IPS-18c (cell line): ENCODE results near the gene ZBTB20.

Experiments
- H3K4me3 ChIP-seq: 2 replicates; pipeline ENCODE4 v1.7.0; 2013; ENCODE audit warnings: low read depth, mild to moderate bottlenecking, low read length, moderate library complexity; ENCODE audit not compliant: insufficient read depth
- H3K9me3 ChIP-seq: one replicate; pipeline ENCODE4 v1.6.1; 2013; ENCODE audit warnings: mild to moderate bottlenecking, low read length, moderate library complexity; ENCODE audit not compliant: control insufficient read depth, insufficient read depth

Gene ZBTB20

GRCh38 chr3:114809668-114810413 lies 337.2 kb downstream of the ZBTB20 start:
- H3K9me3 ChIP-seq = no peaks in the 10 kb centered on the region
- no peak overlapping the region for H3K4me3 ChIP-seq

- Histone ChIP-seq H3K9me3 (no peaks in the 10 kb centered on the region), H3K4me3 (no peak overlapping the region)
Measured at GRCh38 chr3:114804099-114804498, 343.0 kb downstream of the ZBTB20 start.

- H3K9me3 ChIP-seq = no peaks in the 10 kb centered on the region
- H3K4me3 ChIP-seq = no peak overlapping the region
Measured at GRCh38 chr3:114803042-114803695, 343.9 kb downstream of the ZBTB20 start.

GRCh38 chr3:114800272-114801031 lies 346.6 kb downstream of the ZBTB20 start:
- H3K4me3 ChIP-seq = no peak overlapping the region
- H3K9me3 ChIP-seq = no peaks in the 10 kb centered on the region

GRCh38 chr3:114799816-114800215 lies 347.3 kb downstream of the ZBTB20 start:
- H3K9me3 ChIP-seq = no peaks in the 10 kb centered on the region
- no peak overlapping the region for H3K4me3 ChIP-seq

GRCh38 chr3:114796796-114797195 lies 350.3 kb downstream of the ZBTB20 start:
- Histone ChIP-seq H3K4me3 (no peak overlapping the region), H3K9me3 (no peaks in the 10 kb centered on the region)

GRCh38 chr3:114794894-114795630 lies 352.0 kb downstream of the ZBTB20 start:
- no peaks in the 10 kb centered on the region for H3K9me3 ChIP-seq

GRCh38 chr3:114792159-114792918 lies 354.7 kb downstream of the ZBTB20 start:
- H3K9me3 ChIP-seq = no peaks in the 10 kb centered on the region
- H3K4me3 ChIP-seq = no peak overlapping the region

More at GRCh38 chr3:114794894-114795630, 352.0 kb downstream of the ZBTB20 start:
- no peak overlapping the region for H3K4me3 ChIP-seq

GRCh38 chr3:114790752-114791151 lies 356.3 kb downstream of the ZBTB20 start:
- Histone ChIP-seq H3K4me3 (no peak overlapping the region), H3K9me3 (no peaks in the 10 kb centered on the region)

- H3K4me3 ChIP-seq = no peak overlapping the region
- no peaks in the 10 kb centered on the region for H3K9me3 ChIP-seq
Measured at GRCh38 chr3:114789803-114790202, 357.3 kb downstream of the ZBTB20 start.

GRCh38 chr3:114775395-114775794 lies 371.7 kb downstream of the ZBTB20 start:
- no peak overlapping the region for H3K4me3 ChIP-seq
- no peaks in the 10 kb centered on the region for H3K9me3 ChIP-seq

GRCh38 chr3:114770874-114771273 lies 376.2 kb downstream of the ZBTB20 start:
- Histone ChIP-seq H3K9me3 (no peaks in the 10 kb centered on the region), H3K4me3 (no peak overlapping the region)

GRCh38 chr3:114764056-114764492 lies 383.0 kb downstream of the ZBTB20 start:
- Histone ChIP-seq H3K9me3 (no peaks in the 10 kb centered on the region), H3K4me3 (no peak overlapping the region)

GRCh38 chr3:114762144-114762543 lies 384.9 kb downstream of the ZBTB20 start:
- Histone ChIP-seq H3K9me3 (no peaks in the 10 kb centered on the region), H3K4me3 (no peak overlapping the region)

- Histone ChIP-seq H3K4me3 (no peak overlapping the region), H3K9me3 (no peaks in the 10 kb centered on the region)
Measured at GRCh38 chr3:114760679-114761078, 386.4 kb downstream of the ZBTB20 start.

- Histone ChIP-seq H3K4me3 (no peak overlapping the region), H3K9me3 (no peaks in the 10 kb centered on the region)
Measured at GRCh38 chr3:114758831-114759699, 388.0 kb downstream of the ZBTB20 start.
